ENCODE data around the gene KDM6B. TPM values are rescaled to one million over a fixed set of nuclear protein-coding genes. Genes with fewer than 3 reads are reported as not detected.

KDM6B gene
- total and polyA plus RNA-seq, 8 donors, result 4.6 to 27.2 (median 10.9) TPM

- H3K27ac ChIP-seq, result peak overlapping the region; percentile 93 to 96 (median 94)
- DNase-seq, result peak in 1 of 2 donors; percentile 75
- H3K4me1 ChIP-seq, result peaks cover 40 to 60% (median 51%) of the 10 kb centered on the region in 4 donors
- peak overlapping the region; percentile 64 to 77 (median 68) for H3K4me3 ChIP-seq
- no peaks in the 10 kb centered on the region for H3K9me3 ChIP-seq
- no peaks in the 10 kb centered on the region for H3K27me3 ChIP-seq
- peaks cover 24 to 57% (median 46%) of the 10 kb centered on the region in 4 donors for H3K36me3 ChIP-seq
- intact Hi-C loops (cut with DNase I; ENCODE audit: low total_unique reads), result loop anchor here (10.0 kb wide), 1 partner anchor 111 kb away; no protein-coding TSS in a partner anchor
- TF ChIP-seq POLR2AphosphoS5 (IDR thresholded peaks at IDR 0.05) (no peak), CTCF (IDR thresholded peaks at IDR 0.05) (no peak), EP300 (IDR thresholded peaks at IDR 0.05) (no peak), POLR2A (IDR thresholded peaks at IDR 0.05) (no peak)
- WGBS, 5 donors, result 5 to 9% (median 7%) methylated on average over 27 to 29 of the region's 29 CpGs
Measured at GRCh38 chr17:7856011-7856810, 22.2 kb downstream of the KDM6B start.

- TF ChIP-seq POLR2AphosphoS5 (IDR thresholded peaks at IDR 0.05), result peak; percentile 79 to 92 (median 89)
- TF ChIP-seq POLR2A (IDR thresholded peaks at IDR 0.05), result no peak
- peak in 4 of 7 experiments; percentile 9 to 71 (median 40) for TF ChIP-seq CTCF (IDR thresholded peaks at IDR 0.05)
- TF ChIP-seq EP300 (IDR thresholded peaks at IDR 0.05), result no peak
- Histone ChIP-seq H3K4me1 (peaks cover 33 to 51% (median 43%) of the 10 kb centered on the region in 4 donors), H3K4me3 (peak within 1 kb of the TSS; percentile 64 to 77 (median 68)), H3K36me3 (peaks cover 19 to 55% (median 43%) of the 10 kb centered on the region in 4 donors), H3K27me3 (no peaks in the 10 kb centered on the region), H3K27ac (peak within 1 kb of the TSS; percentile 93 to 96 (median 94)), H3K9me3 (no peaks in the 10 kb centered on the region)
- peak; percentile 96 to 99 for DNase-seq
- intact Hi-C loops (cut with DNase I; ENCODE audit: low total_unique reads), result loop anchor here (10.0 kb wide), 1 partner anchor 112 kb away; no protein-coding TSS in a partner anchor
- 0 to 1% (median 0%) methylated on average over 29 to 64 of the region's 64 CpGs for WGBS, 5 donors
Measured at GRCh38 chr17:7856811-7857712, 23.0 kb downstream of the KDM6B start, which contains the start of gene NAA38. Gene NAA38 (minus strand): TSS chr17:7857559. CDS start chr17:7857463, 96 bp downstream.

GRCh38 chr17:7857713-7858521 is 23.9 kb downstream of the KDM6B start, which contains the start of gene CYB5D1:
Gene CYB5D1 (plus strand): TSS chr17:7858003. CDS start chr17:7858135, 132 bp downstream.
- TF ChIP-seq EP300 (IDR thresholded peaks at IDR 0.05) (no peak), POLR2A (IDR thresholded peaks at IDR 0.05) (peak in 1 of 4 donors; percentile 49), CTCF (IDR thresholded peaks at IDR 0.05) (peak in 1 of 7 experiments; percentile 36), POLR2AphosphoS5 (IDR thresholded peaks at IDR 0.05) (peak; percentile 70 to 93 (median 78))
- Histone ChIP-seq H3K4me3 (peak within 1 kb of the TSS; percentile 64 to 77 (median 68)), H3K27me3 (no peaks in the 10 kb centered on the region), H3K9me3 (no peaks in the 10 kb centered on the region), H3K4me1 (peaks cover 34 to 50% (median 41%) of the 10 kb centered on the region in 4 donors), H3K36me3 (peaks cover 12 to 46% (median 35%) of the 10 kb centered on the region in 4 donors), H3K27ac (peak within 1 kb of the TSS; percentile 93 to 96 (median 94))
- peak; percentile 92 to 97 for DNase-seq
- intact Hi-C loops (cut with DNase I; ENCODE audit: low total_unique reads), result loop anchor here (10.0 kb wide), 1 partner anchor 113 kb away; no protein-coding TSS in a partner anchor
- WGBS, 5 donors, result 0 to 3% (median 2%) methylated on average over 47 to 48 of the region's 48 CpGs

All from stomach (tissue), 9 donors.